HUES64 (cell line): ENCODE measurements around the gene TTC33.
A peak's percentile ranks its signal among the peaks of the same experiment; 100 is the strongest.

Experiments used
- H3K27ac ChIP-seq: 2 replicates; pipeline ENCODE4 v1.7.0; 2013; ENCODE audit warnings: low read depth, low read length, inconsistent platforms
- H3K27me3 ChIP-seq: 2 replicates; pipeline ENCODE4 v1.6.1; 2013; ENCODE audit warnings: mild to moderate bottlenecking, low read length; ENCODE audit not compliant: insufficient read depth
- H3K36me3 ChIP-seq: 2 replicates; pipeline ENCODE4 v1.6.1; 2013; ENCODE audit warnings: mild to moderate bottlenecking, low read length; ENCODE audit not compliant: insufficient read depth
- H3K4me1 ChIP-seq: 2 replicates; pipeline ENCODE4 v1.6.1; 2013; ENCODE audit warnings: mild to moderate bottlenecking, low read length, moderate library complexity; ENCODE audit not compliant: insufficient read depth
- H3K4me3 ChIP-seq: 2 replicates; pipeline ENCODE4 v1.5.1; 2013; ENCODE audit warnings: mild to moderate bottlenecking, low read length, moderate library complexity
- H3K9ac ChIP-seq: 2 replicates; pipeline ENCODE4 v1.6.1; 2013; ENCODE audit warnings: mild to moderate bottlenecking, low read depth, low read length
- H3K9me3 ChIP-seq: 2 replicates; pipeline ENCODE4 v1.6.1; 2013; ENCODE audit warnings: low read depth, low read length; ENCODE audit not compliant: insufficient read depth
- WGBS: fragments of 150-250, 120-280 bp; methylation state at CpG from one replicate; pipeline ENCODE4 v1.1.7; 2013; ENCODE audit warnings: missing lambda C conversion rate; 5-methylcytosine and 5-hydroxymethylcytosine counted together

Gene TTC33

DNA sequence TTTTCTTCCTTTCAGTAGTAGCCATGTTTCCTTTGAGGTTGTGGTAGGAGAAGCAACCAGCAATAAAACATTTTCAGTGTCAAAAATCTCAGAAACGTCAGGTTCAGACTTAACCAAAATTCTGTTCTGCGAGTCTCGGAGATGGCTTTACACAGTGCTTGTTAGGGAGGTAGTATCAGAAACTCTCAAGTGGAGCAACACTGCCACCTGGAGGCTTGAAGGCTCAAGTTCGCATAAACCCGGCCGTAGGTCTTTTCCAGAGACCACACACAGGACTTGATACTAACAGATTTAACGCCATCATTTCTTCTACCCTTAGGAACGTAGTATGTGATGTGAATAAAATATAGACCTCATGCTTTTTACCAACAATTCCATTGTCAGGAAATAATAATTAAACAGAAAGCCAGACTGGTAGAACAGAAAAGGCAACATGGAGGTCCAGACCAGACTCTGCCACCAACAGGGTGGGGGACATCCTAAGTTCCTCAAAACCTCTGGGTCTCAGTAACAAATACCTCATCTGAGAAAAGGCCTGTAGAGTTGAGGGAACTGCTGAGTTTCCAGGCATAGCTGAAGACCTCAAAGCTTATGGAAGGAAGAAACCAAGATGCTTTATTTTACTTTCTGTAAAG, 67.5 kb downstream of the TTC33 start:
- Histone ChIP-seq H3K9me3 (no peaks in the 10 kb centered on the region), H3K27ac (no peak overlapping the region), H3K36me3 (no peaks in the 10 kb centered on the region; the same call in 1 of the 2 replicates), H3K4me1 (peaks cover 14% of the 10 kb centered on the region; the same call in 1 of the 2 replicates), H3K9ac (no peak overlapping the region), H3K4me3 (no peak overlapping the region), H3K27me3 (peaks cover 9% of the 10 kb centered on the region)
- WGBS = 19% methylated on average over 6 of the region's 8 CpGs

GRCh38 chr5:40687321-40687720, 68.4 kb downstream of the TTC33 start:
- H3K27ac ChIP-seq = no peak overlapping the region
- 89% methylated on average over 7 of the region's 7 CpGs for WGBS
- no peaks in the 10 kb centered on the region for H3K9me3 ChIP-seq
- H3K9ac ChIP-seq = no peak overlapping the region
- no peaks in the 10 kb centered on the region; the same call in 1 of the 2 replicates for H3K36me3 ChIP-seq
- H3K4me1 ChIP-seq = peaks cover 16% of the 10 kb centered on the region
- no peak overlapping the region for H3K4me3 ChIP-seq
- H3K27me3 ChIP-seq = peaks cover 18% of the 10 kb centered on the region

DNA sequence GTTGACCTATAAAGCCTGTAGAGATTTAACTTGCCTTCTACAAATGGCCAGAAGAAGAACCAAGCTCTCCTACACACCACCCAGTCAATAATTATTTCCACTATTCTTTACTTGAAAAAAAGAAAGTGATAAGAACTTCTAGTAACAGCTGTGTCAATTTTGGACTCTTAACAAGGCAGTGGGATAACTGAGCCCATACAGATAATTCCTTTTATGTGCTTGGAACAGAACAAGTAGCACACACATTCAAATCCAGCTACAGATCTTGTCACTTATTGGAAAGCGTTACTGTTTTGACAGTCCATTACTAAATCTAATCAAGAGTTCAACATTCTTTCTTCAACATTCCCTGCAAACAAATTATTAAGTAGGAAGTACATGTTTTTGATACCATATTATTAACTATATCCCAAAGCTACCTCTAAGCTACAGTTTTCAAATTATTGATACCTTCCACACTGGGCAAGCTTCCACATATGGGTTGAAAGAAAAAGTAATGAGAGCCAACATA, 69.7 kb downstream of the TTC33 start:
- Histone ChIP-seq H3K27me3 (peaks cover 31% of the 10 kb centered on the region), H3K36me3 (no peaks in the 10 kb centered on the region; the same call in 1 of the 2 replicates), H3K27ac (no peak overlapping the region), H3K9me3 (no peaks in the 10 kb centered on the region), H3K4me1 (peaks cover 23% of the 10 kb centered on the region), H3K9ac (no peak overlapping the region), H3K4me3 (no peak overlapping the region)
- WGBS = 100% methylated on average over 1 of the region's 1 CpG

GRCh38 chr5:40685193-40685592, 70.6 kb downstream of the TTC33 start:
- H3K4me3 ChIP-seq = no peak overlapping the region
- peaks cover 39% of the 10 kb centered on the region for H3K27me3 ChIP-seq
- H3K36me3 ChIP-seq = no peaks in the 10 kb centered on the region; the same call in 1 of the 2 replicates
- H3K9ac ChIP-seq = no peak overlapping the region
- no peaks in the 10 kb centered on the region for H3K9me3 ChIP-seq
- H3K27ac ChIP-seq = no peak overlapping the region
- H3K4me1 ChIP-seq = peaks cover 23% of the 10 kb centered on the region

DNA sequence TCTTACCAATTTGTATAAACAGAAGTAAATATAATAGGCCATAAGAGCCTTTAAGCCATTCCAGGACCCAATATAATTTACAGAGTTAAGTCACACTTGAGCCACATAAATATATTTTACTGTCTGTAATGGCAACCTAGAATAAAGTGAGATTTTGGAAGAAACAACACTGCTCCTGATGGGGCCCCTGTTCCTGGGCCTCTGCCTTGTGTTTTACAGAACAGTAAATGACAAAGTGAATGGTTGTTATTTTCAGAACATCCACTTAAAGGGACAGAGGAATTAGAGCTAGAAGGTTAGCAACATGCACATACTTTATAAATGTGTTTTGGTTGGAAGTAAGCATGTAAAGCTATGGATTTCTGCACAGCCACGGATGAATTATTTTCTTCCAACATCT, 72.5 kb downstream of the TTC33 start:
- Histone ChIP-seq H3K4me1 (peaks cover 16% of the 10 kb centered on the region), H3K36me3 (no peaks in the 10 kb centered on the region; the same call in 1 of the 2 replicates), H3K27me3 (peaks cover 47% of the 10 kb centered on the region), H3K4me3 (no peak overlapping the region), H3K9ac (no peak overlapping the region), H3K27ac (no peak overlapping the region), H3K9me3 (no peaks in the 10 kb centered on the region)
- WGBS = 100% methylated on average over 1 of the region's 1 CpG

DNA sequence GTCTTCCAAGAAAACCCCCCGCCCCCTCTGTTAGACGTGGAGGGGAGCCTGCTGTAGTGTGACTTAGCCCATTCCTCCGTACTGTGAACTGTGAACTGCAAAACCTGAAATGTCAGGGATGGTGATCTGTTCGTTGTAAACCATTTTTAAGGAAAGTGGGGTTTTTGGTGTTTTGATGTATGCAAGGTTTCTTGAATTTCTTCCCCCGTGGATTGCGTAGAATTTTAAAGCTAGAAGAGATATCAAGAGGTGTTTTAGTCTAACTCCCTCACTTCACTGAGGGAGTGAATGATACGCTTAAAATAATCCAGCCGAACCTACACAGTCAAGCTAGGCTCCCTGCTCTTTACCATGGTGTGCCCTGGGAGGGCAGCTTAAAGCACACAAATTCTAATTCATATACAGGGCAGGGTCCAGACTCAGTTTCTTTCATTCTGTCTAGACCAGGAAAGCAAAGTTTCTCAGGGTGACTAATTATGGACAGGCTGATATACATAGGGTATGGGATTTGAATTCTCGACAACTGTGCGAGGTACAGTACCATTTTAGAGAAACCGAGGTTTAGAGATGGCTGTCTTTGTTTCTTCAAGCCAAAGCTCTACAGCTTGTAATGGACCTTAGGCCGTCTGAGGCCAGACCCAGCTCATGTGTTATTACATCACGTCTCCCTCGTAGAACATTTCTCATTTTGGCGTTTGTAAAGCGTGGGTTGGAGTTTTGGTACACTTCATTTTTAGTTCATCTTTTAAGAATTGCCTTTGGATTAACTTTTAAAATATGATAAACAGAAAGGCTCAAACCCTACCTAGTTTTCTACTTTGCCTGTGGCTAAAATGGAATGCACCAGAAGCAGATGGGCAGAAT, 73.4 kb downstream of the TTC33 start:
- no peak overlapping the region for H3K9ac ChIP-seq
- 81% methylated on average over 15 of the region's 16 CpGs for WGBS
- peak overlapping the region; percentile 76 for H3K4me3 ChIP-seq
- peaks cover 21% of the 10 kb centered on the region for H3K4me1 ChIP-seq
- no peak overlapping the region for H3K27ac ChIP-seq
- H3K36me3 ChIP-seq = no peaks in the 10 kb centered on the region; the same call in 1 of the 2 replicates
- no peaks in the 10 kb centered on the region for H3K9me3 ChIP-seq
- peaks cover 54% of the 10 kb centered on the region for H3K27me3 ChIP-seq

- H3K4me1 ChIP-seq = peaks cover 30% of the 10 kb centered on the region
- H3K36me3 ChIP-seq = no peaks in the 10 kb centered on the region; the same call in 1 of the 2 replicates
- peaks cover 54% of the 10 kb centered on the region for H3K27me3 ChIP-seq
- peak overlapping the region; percentile 76 for H3K4me3 ChIP-seq
- no peaks in the 10 kb centered on the region for H3K9me3 ChIP-seq
- no peak overlapping the region for H3K27ac ChIP-seq
- WGBS = 50% methylated on average over 67 of the region's 67 CpGs
- no peak overlapping the region; the same call in 1 of the 2 replicates for H3K9ac ChIP-seq
Observed at GRCh38 chr5:40681363-40682153, 74.2 kb downstream of the TTC33 start.

DNA sequence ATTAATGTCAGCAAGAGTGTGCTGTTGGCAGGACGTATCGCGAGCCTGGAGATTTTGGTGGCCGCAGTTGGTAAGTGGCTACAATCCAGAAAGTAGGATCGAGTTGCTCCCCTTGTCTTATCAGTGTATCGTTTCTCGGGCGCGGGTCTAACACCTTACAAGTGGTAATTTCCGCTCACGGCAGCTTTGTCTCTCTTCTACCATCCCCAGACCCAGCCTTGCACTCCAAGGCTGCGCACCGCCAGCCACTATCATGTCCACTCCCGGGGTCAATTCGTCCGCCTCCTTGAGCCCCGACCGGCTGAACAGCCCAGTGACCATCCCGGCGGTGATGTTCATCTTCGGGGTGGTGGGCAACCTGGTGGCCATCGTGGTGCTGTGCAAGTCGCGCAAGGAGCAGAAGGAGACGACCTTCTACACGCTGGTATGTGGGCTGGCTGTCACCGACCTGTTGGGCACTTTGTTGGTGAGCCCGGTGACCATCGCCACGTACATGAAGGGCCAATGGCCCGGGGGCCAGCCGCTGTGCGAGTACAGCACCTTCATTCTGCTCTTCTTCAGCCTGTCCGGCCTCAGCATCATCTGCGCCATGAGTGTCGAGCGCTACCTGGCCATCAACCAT, 74.9 kb downstream of the TTC33 start:
- no peak overlapping the region for H3K27ac ChIP-seq
- H3K9me3 ChIP-seq = no peaks in the 10 kb centered on the region
- peak overlapping the region; percentile 76 for H3K4me3 ChIP-seq
- H3K9ac ChIP-seq = no peak overlapping the region
- H3K36me3 ChIP-seq = no peaks in the 10 kb centered on the region
- WGBS = 53% methylated on average over 37 of the region's 37 CpGs
- H3K4me1 ChIP-seq = peaks cover 30% of the 10 kb centered on the region
- peaks cover 54% of the 10 kb centered on the region for H3K27me3 ChIP-seq

- Histone ChIP-seq H3K36me3 (no peaks in the 10 kb centered on the region), H3K9ac (peak within 1 kb of the TSS; percentile 60), H3K4me1 (peaks cover 30% of the 10 kb centered on the region), H3K9me3 (no peaks in the 10 kb centered on the region), H3K27ac (peak within 1 kb of the TSS; percentile 60; the same call in 1 of the 2 replicates), H3K27me3 (peaks cover 54% of the 10 kb centered on the region), H3K4me3 (peak within 1 kb of the TSS; percentile 76)
- WGBS = 5% methylated on average over 44 of the region's 44 CpGs
Observed at GRCh38 chr5:40679913-40680681, 75.7 kb downstream of the TTC33 start, which contains the start of gene PTGER4. Gene PTGER4 (plus strand): TSS chr5:40679915. CDS start chr5:40680994, 1,079 bp downstream.
